ENCODE data around the gene BBS4.
A peak's percentile ranks its signal among the peaks of the same experiment; 100 is the strongest.
"Not testable (repeated sequence)": the region's sequence is repeated elsewhere in the genome, so short reads cannot be mapped to it uniquely, and the experiment has no call there.

BBS4 gene

DNA sequence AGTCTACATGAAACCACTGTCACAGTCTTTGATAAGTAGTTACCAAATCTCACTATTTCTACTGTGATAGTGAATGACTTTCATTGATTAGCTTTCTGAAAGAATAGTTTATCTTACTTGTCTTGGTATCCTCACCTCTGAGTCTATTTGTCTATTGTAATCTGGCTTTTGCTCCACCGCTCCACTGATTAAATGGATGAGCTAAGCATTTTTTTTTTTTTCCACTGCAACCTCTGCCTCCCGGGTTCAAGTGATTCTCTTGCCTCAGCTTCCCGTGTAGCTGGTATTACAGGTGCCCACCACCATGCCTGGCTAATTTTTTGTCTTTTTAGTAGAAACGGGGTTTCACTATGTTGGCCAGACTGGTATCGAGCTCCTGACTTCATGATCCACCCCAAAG lies 12.9 kb downstream of the BBS4 start:
- no peak overlapping the region for H3K27ac ChIP-seq
- TF ChIP-seq ZFX (IDR thresholded peaks at IDR 0.05; ENCODE audit: borderline replicate concordance), result no peak
- no peak for TF ChIP-seq CTCF (IDR thresholded peaks at IDR 0.05)

- TF ChIP-seq CTCF (IDR thresholded peaks at IDR 0.05), result no peak
- TF ChIP-seq ZFX (IDR thresholded peaks at IDR 0.05; ENCODE audit: borderline replicate concordance), result no peak
- H3K27ac ChIP-seq, result no peak overlapping the region
Observed at GRCh38 chr15:72700076-72700475, 14.1 kb downstream of the BBS4 start.

GRCh38 chr15:72706266-72706665 lies 20.3 kb downstream of the BBS4 start:
- no peak for TF ChIP-seq CTCF (IDR thresholded peaks at IDR 0.05)
- no peak for TF ChIP-seq ZFX (IDR thresholded peaks at IDR 0.05; ENCODE audit: borderline replicate concordance)

DNA sequence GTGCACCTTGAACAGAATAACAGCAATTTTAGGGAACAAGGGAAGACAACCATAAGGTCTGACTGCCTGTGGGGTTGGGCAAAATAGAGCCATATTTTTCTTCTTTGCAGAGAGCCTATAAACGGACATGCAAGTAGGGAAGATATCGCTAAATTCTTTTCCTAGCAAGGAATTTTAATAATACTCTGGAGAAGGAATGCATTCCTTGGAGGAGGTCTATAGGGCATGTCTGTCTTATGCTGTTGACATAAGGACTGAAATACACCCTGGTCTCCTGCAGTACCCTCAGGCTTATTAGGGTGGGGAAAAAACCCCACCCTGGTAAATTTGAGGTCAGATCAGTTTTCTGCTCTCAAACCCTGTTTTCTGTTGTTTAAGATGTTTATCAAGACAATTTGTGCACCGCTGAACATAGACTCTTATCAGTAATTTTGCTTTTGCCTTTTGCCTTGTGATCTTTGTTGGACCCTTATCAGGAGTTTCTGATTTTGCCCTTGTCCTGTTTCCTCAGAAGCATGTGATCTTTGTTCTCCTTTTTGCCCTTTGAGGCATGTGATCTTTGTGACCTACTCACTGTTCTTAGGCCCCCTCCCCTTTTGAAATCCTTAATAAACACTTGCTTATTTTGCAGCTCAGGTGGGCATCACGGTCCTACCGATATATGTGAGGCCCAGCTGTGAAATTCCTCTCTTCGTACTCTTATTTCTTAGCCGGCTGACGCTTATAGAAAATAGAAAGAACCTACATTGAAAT lies 22.7 kb downstream of the BBS4 start:
- not testable (repeated sequence) for H3K27ac ChIP-seq

More at GRCh38 chr15:72706266-72706665, 20.3 kb downstream of the BBS4 start:
- no peak overlapping the region for H3K27ac ChIP-seq

DNA sequence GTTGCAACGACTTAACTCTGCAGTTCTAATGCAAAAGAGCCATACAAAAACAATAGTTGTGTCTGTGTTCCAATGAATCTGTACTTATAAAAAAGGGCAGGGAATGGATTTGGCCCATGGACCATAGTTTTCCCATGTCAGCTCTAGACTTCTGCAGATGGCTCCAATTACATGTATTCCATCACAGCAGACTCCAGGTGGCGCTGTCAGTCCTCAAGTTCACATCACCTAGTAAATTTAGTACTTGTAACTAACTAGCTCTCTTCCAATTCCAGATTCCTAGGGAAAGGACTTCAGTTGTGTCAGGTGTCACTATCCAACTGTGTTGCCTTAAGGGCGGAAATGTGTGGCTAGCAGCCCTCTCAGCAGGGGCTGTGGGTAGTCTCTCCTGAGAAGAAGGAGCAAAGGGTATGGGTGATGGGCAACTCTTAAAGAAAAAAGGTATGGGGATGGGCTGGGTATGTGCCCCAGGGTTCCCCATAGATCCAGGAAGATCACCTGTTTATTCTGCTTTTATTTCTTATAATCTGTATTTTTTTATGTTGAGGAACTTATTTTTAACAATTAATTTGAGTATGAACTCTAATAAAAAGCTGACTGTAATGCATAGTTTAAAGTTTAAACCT lies 36.2 kb downstream of the BBS4 start:
- TF ChIP-seq ZFX (IDR thresholded peaks at IDR 0.05; ENCODE audit: borderline replicate concordance), result no peak
- peak; percentile 89 for TF ChIP-seq CTCF (IDR thresholded peaks at IDR 0.05)
- no peak overlapping the region for H3K27ac ChIP-seq

GRCh38 chr15:72724028-72724427 lies 38.0 kb downstream of the BBS4 start:
- H3K27ac ChIP-seq, result peak overlapping the region; percentile 43
- TF ChIP-seq CTCF (IDR thresholded peaks at IDR 0.05) (no peak), ZFX (IDR thresholded peaks at IDR 0.05; ENCODE audit: borderline replicate concordance) (no peak)

DNA sequence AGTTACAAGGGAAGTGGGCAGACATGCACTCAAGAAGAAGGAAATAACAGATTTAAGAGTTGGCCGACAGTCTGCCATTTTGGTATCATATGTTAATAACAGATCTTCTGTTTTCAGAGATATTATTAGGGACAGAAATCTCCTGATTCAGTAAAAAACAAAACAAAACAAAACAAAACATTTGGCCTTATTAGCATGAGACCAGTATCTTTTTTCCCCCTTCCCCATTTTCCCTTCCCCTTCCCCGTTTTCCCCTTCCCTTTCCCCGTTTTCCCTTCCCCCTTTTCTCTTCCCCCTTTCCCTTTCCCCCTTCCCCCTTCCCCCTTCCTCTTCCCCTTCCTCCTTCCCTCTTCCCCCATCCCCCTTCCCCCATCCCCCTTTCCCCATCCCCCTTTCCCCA lies 39.4 kb downstream of the BBS4 start:
- TF ChIP-seq CTCF (IDR thresholded peaks at IDR 0.05) (no peak), ZFX (IDR thresholded peaks at IDR 0.05; ENCODE audit: borderline replicate concordance) (no peak)
- H3K27ac ChIP-seq, result no peak overlapping the region

- H3K27ac ChIP-seq, result not testable (repeated sequence)
Observed at GRCh38 chr15:72725851-72726250, 39.8 kb downstream of the BBS4 start.

All from 22Rv1 (cell line).